Lung (tissue), 12 donors: ENCODE measurements around the gene MAP3K10. TPM values are rescaled to one million over a fixed set of nuclear protein-coding genes. Genes with fewer than 3 reads are reported as not detected.

Source experiments
- ATAC-seq: fragments of 200-7000 bp; cut with Tn5 transposase; one replicate; pipeline ENCODE4 v1.9.1; 2020; ENCODE audit warnings: moderate number of reproducible peaks; ENCODE audit not compliant: insufficient read depth, low FRiP score
- DNase-seq, 3 donors: peaks; one replicate each; pipeline ENCODE4 v3.0.0-alpha.2; 2013 to 2017
- H3K27ac ChIP-seq, 2 donors: one replicate each; pipeline ENCODE4 v1.5.1; 2013; ENCODE audit warnings: mild to moderate bottlenecking in 2 of 2, moderate library complexity in 2 of 2, control low read depth in 1 of 2, inconsistent platforms in 1 of 2, low read depth in 1 of 2, low read length in 1 of 2
- H3K27me3 ChIP-seq, 3 donors: one replicate each; pipeline ENCODE4 v1.5.1; 2013; ENCODE audit warnings: low read length in 2 of 3; ENCODE audit not compliant: control insufficient read depth in 3 of 3, insufficient read depth in 3 of 3
- H3K36me3 ChIP-seq, 4 donors: one replicate each; pipeline ENCODE4 v1.5.1; 2013; ENCODE audit warnings: low read length in 4 of 4, mild to moderate bottlenecking in 1 of 4, moderate library complexity in 1 of 4; ENCODE audit not compliant: control insufficient read depth in 4 of 4, insufficient read depth in 4 of 4
- H3K4me1 ChIP-seq, 5 donors: one replicate each; pipeline ENCODE4 v1.5.1; 2013; ENCODE audit warnings: low read length in 5 of 5, mild to moderate bottlenecking in 2 of 5, moderate library complexity in 1 of 5; ENCODE audit not compliant: control insufficient read depth in 5 of 5, insufficient read depth in 5 of 5
- H3K4me3 ChIP-seq: one replicate; pipeline ENCODE4 v1.5.1; 2013; ENCODE audit warnings: mild to moderate bottlenecking, control low read depth, moderate library complexity
- H3K9ac ChIP-seq, 2 donors: one replicate each; pipeline ENCODE4 v1.5.1; 2013; ENCODE audit warnings: low read length in 2 of 2, control low read depth in 1 of 2; ENCODE audit not compliant: insufficient read depth in 1 of 2
- H3K9me3 ChIP-seq, 4 donors: one replicate each; pipeline ENCODE4 v1.5.1; 2013; ENCODE audit warnings: low read length in 3 of 4, mild to moderate bottlenecking in 1 of 4, moderate library complexity in 1 of 4; ENCODE audit not compliant: control insufficient read depth in 4 of 4, insufficient read depth in 3 of 4
- WGBS, 2 donors: extraction: QIAGEN DNeasy Blood & Tissue Kit; methylation state at CpG; one replicate each; pipeline ENCODE4 v1.1.7; 2013; 5-methylcytosine and 5-hydroxymethylcytosine counted together
- polyA plus RNA-seq, 2 donors: library from polyadenylated mRNA; stranded (reverse); fragments of 200-250 nt; gene quantifications; one replicate each; pipeline ENCODE4 v1.2.1, GENCODE V29; 2013
- total RNA-seq, 2 donors: library from RNA; depleted of rRNA in 1 of 2; stranded (reverse); fragments of >200 nt in 1 of 2; gene quantifications; one replicate each; pipeline ENCODE4 v1.2.1, GENCODE V29; 2014 to 2021
- TF ChIP-seq, protein P1 (sequence below): IDR thresholded peaks from 2 replicates; pipeline ENCODE4 v1.5.1; 2012; ENCODE audit warnings: mild to moderate bottlenecking; ENCODE audit errors: control extremely low read depth, extremely low read depth
- donor health status: control.
- donor health status: control.
- donor health status: Bipolar disorder and iron deficiency.
- donor health status: healthy.
- donor health status: DM: yes; HTN: yes; CAD: no.

MAP3K10 gene
- total and polyA plus RNA-seq, 4 donors = 4.4 to 18.0 (median 11.3) TPM

DNA sequence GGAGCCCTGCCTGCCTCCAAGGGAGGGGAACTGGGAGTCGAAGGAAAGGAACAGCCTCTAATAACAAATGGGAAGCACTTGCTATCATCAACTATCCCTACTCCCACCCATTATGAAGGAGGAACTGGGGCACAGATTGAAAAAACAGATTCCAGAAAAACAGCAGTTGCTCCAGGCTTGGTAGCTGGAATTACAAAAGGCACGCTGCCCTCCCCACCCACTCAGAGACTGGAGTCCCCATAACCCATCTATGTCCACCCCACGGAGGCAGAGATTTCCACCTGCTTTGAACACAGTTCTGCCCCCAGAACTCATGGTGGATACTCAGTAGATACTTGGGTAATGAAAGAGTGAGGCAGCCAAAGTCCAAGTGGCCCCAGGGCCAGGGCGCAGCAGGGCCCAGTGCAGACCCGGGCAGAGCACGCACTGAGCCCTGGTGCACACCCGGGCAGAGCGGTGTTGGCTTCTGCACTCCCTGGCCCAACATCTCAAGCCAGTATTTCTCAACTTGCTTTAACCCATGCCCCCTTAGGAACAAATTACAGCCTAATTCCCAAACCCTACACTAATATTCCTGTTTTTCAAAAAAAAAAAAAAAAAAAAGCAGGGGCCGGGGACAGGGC is 54.4 kb downstream of the MAP3K10 start:
- no peaks in the 10 kb centered on the region for H3K9me3 ChIP-seq
- ATAC-seq (no peak), DNase-seq (no peak)
- no peak overlapping the region for H3K9ac ChIP-seq
- H3K27ac ChIP-seq = no peak overlapping the region
- H3K27me3 ChIP-seq = no peaks in the 10 kb centered on the region
- no peak overlapping the region for H3K4me3 ChIP-seq
- 88 to 93% methylated on average over 9 of the region's 9 CpGs for WGBS, 2 donors
- TF ChIP-seq, protein P1, sequence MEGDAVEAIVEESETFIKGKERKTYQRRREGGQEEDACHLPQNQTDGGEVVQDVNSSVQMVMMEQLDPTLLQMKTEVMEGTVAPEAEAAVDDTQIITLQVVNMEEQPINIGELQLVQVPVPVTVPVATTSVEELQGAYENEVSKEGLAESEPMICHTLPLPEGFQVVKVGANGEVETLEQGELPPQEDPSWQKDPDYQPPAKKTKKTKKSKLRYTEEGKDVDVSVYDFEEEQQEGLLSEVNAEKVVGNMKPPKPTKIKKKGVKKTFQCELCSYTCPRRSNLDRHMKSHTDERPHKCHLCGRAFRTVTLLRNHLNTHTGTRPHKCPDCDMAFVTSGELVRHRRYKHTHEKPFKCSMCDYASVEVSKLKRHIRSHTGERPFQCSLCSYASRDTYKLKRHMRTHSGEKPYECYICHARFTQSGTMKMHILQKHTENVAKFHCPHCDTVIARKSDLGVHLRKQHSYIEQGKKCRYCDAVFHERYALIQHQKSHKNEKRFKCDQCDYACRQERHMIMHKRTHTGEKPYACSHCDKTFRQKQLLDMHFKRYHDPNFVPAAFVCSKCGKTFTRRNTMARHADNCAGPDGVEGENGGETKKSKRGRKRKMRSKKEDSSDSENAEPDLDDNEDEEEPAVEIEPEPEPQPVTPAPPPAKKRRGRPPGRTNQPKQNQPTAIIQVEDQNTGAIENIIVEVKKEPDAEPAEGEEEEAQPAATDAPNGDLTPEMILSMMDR = no peak
- peaks cover 0 to 22% (median 7%) of the 10 kb centered on the region in 4 donors for H3K36me3 ChIP-seq
- H3K4me1 ChIP-seq = peaks cover 0 to 19% (median 8%) of the 10 kb centered on the region in 5 donors

DNA sequence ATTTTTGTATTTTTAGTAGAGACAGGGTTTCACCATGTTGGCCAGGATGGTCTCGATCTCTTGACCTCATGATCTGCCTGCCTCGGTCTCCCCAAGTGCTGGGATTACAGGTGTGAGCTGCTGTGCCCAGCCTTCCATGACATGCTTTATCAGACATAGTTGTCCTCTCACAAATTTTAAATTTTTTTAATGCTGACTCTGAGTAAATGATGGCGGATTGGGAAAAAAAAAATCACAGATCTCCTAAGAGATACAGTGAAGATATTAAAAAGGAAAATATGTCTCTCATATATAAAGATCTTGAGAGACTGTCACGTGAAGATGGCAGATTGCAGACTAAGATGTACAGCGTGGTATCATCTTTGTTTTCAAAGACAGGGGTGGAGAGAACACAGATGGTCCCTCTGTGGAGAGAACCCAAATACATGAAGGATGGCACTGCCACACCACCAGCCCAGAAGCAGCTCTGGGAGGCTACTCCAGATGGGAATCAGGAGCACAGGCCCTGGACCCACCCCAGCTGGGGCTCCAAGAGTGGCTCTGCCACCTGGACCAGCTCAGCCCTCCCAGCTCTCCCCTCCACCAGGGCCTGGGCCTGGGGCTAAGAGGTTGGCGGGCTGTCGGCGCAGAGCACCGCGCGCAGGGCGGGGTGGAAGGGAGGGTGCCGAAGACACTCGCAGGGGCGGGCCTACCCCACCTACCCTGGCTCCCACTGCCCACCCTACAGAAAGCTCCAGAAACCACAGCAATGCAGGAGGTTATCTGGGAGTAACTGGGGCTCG is 55.3 kb downstream of the MAP3K10 start:
- 96 to 97% methylated on average over 9 to 16 of the region's 16 CpGs for WGBS, 2 donors
- Histone ChIP-seq H3K4me1 (peaks cover 0 to 19% (median 7%) of the 10 kb centered on the region in 5 donors), H3K27me3 (no peaks in the 10 kb centered on the region), H3K36me3 (peaks cover 0 to 20% (median 4%) of the 10 kb centered on the region in 4 donors), H3K4me3 (no peak overlapping the region), H3K9me3 (no peaks in the 10 kb centered on the region), H3K9ac (no peak overlapping the region), H3K27ac (no peak overlapping the region)
- TF ChIP-seq, protein P1 = no peak
- DNase-seq (no peak), ATAC-seq (no peak)

DNA sequence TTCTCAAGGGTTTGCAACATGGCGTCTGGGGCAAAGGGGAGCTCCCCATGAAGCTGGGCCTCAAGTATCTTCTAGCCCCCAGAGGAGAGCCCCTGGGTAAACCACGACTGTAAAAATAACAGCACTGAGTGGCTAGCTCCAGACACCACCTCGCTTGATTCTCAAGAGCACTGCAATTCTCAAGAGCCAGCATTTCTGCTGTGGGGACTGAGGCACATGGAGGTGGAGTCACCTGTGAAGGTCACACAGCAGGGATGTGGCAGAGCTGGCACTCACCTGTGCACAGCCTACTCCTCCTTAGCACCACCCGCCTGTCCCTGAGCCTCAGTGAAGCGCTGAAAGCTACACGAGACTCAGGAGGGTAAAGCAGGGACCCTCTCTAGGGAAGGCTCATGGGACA is 56.0 kb downstream of the MAP3K10 start:
- no peaks in the 10 kb centered on the region for H3K9me3 ChIP-seq
- 76 to 84% methylated on average over 6 of the region's 6 CpGs for WGBS, 2 donors
- TF ChIP-seq, protein P1 = no peak
- ATAC-seq (no peak), DNase-seq (no peak)
- no peak overlapping the region for H3K9ac ChIP-seq
- peaks cover 0 to 16% (median 6%) of the 10 kb centered on the region in 4 donors for H3K36me3 ChIP-seq
- H3K27me3 ChIP-seq = no peaks in the 10 kb centered on the region
- peaks cover 0 to 17% (median 2%) of the 10 kb centered on the region in 5 donors for H3K4me1 ChIP-seq
- H3K27ac ChIP-seq = no peak overlapping the region
- H3K4me3 ChIP-seq = no peak overlapping the region
